Neural progenitor cell (in vitro differentiated cells): Measurements from ENCODE around the gene PTGR2.

Experiments used
- EZH2 ChIP-seq: fragments of 200-600 bp; sonication (generic); IDR thresholded peaks from 2 replicates; pipeline ENCODE4 v1.6.1; 2017; ENCODE audit warnings: antibody characterized with exemption, mild to moderate bottlenecking, moderate library complexity
- EZH2phosphoT487 ChIP-seq: fragments of 200-600 bp; sonication (generic); IDR thresholded peaks from 2 replicates; pipeline ENCODE4 v1.6.1; 2017; ENCODE audit warnings: antibody characterized with exemption
- TF ChIP-seq, protein P1 (sequence below): fragments of 200-600 bp; sonication (generic); IDR thresholded peaks from 2 replicates; pipeline ENCODE4 v1.5.1; 2017; ENCODE audit warnings: antibody characterized with exemption, mild to moderate bottlenecking

DNA sequence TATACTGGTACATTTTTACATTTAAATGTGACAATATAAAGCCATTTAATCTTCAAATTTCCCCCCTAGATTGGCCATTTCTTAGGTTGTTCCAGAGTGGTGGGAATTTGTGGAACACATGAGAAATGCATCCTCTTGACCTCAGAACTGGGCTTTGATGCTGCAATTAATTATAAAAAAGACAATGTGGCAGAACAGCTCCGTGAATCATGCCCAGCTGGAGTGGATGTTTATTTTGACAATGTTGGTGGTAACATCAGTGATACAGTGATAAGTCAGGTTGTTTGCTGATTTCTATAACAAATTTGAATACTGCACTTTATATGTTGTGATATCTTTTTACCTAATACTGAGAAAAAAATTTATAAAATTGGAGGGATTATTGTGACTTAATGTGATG, 27.4 kb downstream of the PTGR2 start:
- TF ChIP-seq, protein P1, sequence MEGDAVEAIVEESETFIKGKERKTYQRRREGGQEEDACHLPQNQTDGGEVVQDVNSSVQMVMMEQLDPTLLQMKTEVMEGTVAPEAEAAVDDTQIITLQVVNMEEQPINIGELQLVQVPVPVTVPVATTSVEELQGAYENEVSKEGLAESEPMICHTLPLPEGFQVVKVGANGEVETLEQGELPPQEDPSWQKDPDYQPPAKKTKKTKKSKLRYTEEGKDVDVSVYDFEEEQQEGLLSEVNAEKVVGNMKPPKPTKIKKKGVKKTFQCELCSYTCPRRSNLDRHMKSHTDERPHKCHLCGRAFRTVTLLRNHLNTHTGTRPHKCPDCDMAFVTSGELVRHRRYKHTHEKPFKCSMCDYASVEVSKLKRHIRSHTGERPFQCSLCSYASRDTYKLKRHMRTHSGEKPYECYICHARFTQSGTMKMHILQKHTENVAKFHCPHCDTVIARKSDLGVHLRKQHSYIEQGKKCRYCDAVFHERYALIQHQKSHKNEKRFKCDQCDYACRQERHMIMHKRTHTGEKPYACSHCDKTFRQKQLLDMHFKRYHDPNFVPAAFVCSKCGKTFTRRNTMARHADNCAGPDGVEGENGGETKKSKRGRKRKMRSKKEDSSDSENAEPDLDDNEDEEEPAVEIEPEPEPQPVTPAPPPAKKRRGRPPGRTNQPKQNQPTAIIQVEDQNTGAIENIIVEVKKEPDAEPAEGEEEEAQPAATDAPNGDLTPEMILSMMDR: no peak
- TF ChIP-seq EZH2phosphoT487 (no peak), EZH2 (no peak)
